GM23248 (cell line): ENCODE measurements around the gene DDR1. TPM values are rescaled to one million over a fixed set of nuclear protein-coding genes. Genes with fewer than 3 reads are reported as not detected.

Experiments
- DNase-seq: peaks from one replicate; pipeline ENCODE4 v3.0.0-alpha.2; 2015
- H2AFZ ChIP-seq: fragments of 200-600 bp; sonication (generic); 2 replicates; pipeline ENCODE4 v1.6.1; 2016; ENCODE audit warnings: antibody characterized with exemption
- H3F3A ChIP-seq: fragments of 200-600 bp; sonication (generic); 2 replicates; pipeline ENCODE4 v1.6.1; 2016; ENCODE audit warnings: mild to moderate bottlenecking, antibody characterized with exemption, mixed run types; ENCODE audit not compliant: insufficient read depth
- H3K27ac ChIP-seq: fragments of 200-600 bp; sonication (generic); 2 replicates; pipeline ENCODE4 v1.5.1; 2016; ENCODE audit warnings: mild to moderate bottlenecking
- H3K27me3 ChIP-seq: fragments of 200-600 bp; sonication (generic); replicated peaks from 2 replicates; pipeline ENCODE4 v1.6.1; 2016; ENCODE audit warnings: mild to moderate bottlenecking; ENCODE audit not compliant: insufficient read depth
- H3K36me3 ChIP-seq: fragments of 200-600 bp; sonication (generic); 2 replicates; pipeline ENCODE4 v1.6.1; 2016; ENCODE audit warnings: low read depth, mild to moderate bottlenecking
- H3K4me1 ChIP-seq: fragments of 200-600 bp; sonication (generic); 2 replicates; pipeline ENCODE4 v1.6.1; 2016; ENCODE audit warnings: mild to moderate bottlenecking; ENCODE audit not compliant: insufficient read depth
- H3K4me2 ChIP-seq: fragments of 200-600 bp; sonication (generic); one replicate; pipeline ENCODE4 v1.6.1; 2016; ENCODE audit warnings: mild to moderate bottlenecking; ENCODE audit not compliant: unreplicated experiment
- H3K4me3 ChIP-seq: fragments of 200-600 bp; sonication (generic); 2 replicates; pipeline ENCODE4 v1.5.1; 2016; ENCODE audit warnings: mild to moderate bottlenecking
- H3K79me2 ChIP-seq: fragments of 200-600 bp; sonication (generic); 2 replicates; pipeline ENCODE4 v1.6.1; 2016; ENCODE audit warnings: mild to moderate bottlenecking; ENCODE audit not compliant: insufficient read depth
- H3K9ac ChIP-seq: fragments of 200-600 bp; sonication (generic); 2 replicates; pipeline ENCODE4 v1.6.1; 2016; ENCODE audit warnings: mild to moderate bottlenecking
- H3K9me2 ChIP-seq: fragments of 200-600 bp; sonication (generic); 2 replicates; pipeline ENCODE4 v1.6.1; 2016; ENCODE audit warnings: mixed run types, mild to moderate bottlenecking, moderate library complexity; ENCODE audit not compliant: insufficient read depth
- H3K9me3 ChIP-seq: fragments of 200-600 bp; sonication (generic); one replicate; pipeline ENCODE4 v1.6.1; 2017; ENCODE audit warnings: low read depth
- H4K20me1 ChIP-seq: fragments of 200-600 bp; sonication (generic); 2 replicates; pipeline ENCODE4 v1.6.0; 2016; ENCODE audit not compliant: insufficient read depth
- EZH2 ChIP-seq: fragments of 200-600 bp; sonication (generic); IDR thresholded peaks from 2 replicates; pipeline ENCODE4 v1.6.1; 2018; ENCODE audit warnings: antibody characterized with exemption, mild to moderate bottlenecking; ENCODE audit not compliant: insufficient read depth, poor library complexity, severe bottlenecking
- EZH2phosphoT487 ChIP-seq: fragments of 200-600 bp; sonication (generic); IDR thresholded peaks from 2 replicates; pipeline ENCODE4 v1.6.1; 2018; ENCODE audit warnings: antibody characterized with exemption, moderate library complexity, mild to moderate bottlenecking, low read depth; ENCODE audit not compliant: insufficient read depth
- WGBS, 2 experiments: methylation state at CpG; one replicate each; pipeline ENCODE4 v1.1.6; 2015 to 2017; ENCODE audit warnings: low lambda C conversion rate in 2 of 2, low coverage in 1 of 2; ENCODE audit errors: missing lambda C conversion rate in 2 of 2; 5-methylcytosine and 5-hydroxymethylcytosine counted together
- in situ Hi-C: fragments of 300-500 bp; cut with MboI; formaldehyde crosslinking; loops from 2 replicates; pipeline ENCODE4 v1.15.0; 2020
- polyA plus RNA-seq: library from polyadenylated mRNA; unstranded; fragments of >200 nt; fragmentation: Nextera tagmentation; extraction: Ambion mirVana; gene quantifications from 2 replicates; pipeline ENCODE4 v1.2.1, GENCODE V29; 2016
- total RNA-seq: library from RNA; depleted of rRNA; stranded (reverse); fragments of >200 nt; shearing (Covaris generic); gene quantifications from 2 replicates; pipeline ENCODE4 v1.2.3, GENCODE V29; 2014

DDR1 gene
- total and polyA plus RNA-seq, 2 experiments from 2014 or later, result 16.9 to 27.0 TPM

DNA sequence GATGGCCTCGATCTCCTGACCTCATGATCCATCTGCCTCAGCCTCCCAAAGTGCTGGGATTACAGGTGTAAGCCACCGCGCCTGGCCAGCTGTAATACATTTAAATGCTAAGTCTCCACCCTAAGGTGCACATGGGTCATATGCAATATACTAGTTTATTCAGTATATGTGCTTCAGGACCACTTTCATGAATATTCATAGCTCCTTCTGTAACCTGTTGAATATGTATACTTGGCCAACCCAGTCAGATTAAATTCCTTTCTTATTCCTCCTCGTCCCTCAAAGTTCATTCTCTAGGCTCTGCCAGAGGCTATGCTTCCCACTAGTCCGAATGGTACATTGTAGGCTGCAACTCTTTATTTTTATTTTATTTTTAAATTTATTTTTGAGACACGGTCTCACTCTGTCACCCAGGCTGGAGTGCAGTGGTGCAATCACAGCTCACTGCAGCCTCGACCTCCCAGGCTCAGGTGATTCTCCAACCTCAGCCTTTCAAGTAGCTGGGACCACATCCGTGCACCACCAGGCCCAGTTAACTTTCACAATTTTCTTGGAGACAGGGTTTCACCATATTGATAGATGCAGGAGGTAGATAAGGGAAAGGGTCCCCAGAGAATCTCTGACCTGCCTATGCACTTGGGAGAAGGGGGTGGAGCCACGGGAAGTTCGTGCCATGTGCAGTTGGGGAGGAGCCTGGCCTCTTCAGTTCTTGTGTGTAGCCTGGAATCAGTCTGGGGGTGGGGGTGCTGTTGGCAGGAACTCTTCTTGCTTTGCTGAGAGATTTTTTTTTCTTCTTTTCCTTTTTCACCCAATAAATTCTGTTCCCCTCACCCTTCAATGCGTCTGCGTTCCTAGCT lies 41.3 kb upstream of the DDR1 start:
- Histone ChIP-seq H3K36me3 (no peaks in the 10 kb centered on the region), H3K9ac (no peak overlapping the region), H3K27ac (no peak overlapping the region), H3F3A (no peaks in the 10 kb centered on the region), H3K27me3 (no peaks in the 10 kb centered on the region), H4K20me1 (no peaks in the 10 kb centered on the region), H3K79me2 (no peaks in the 10 kb centered on the region), H3K4me2 (no peak overlapping the region), H3K4me1 (peaks cover 13% of the 10 kb centered on the region), H3K9me2 (no peaks in the 10 kb centered on the region), H2AFZ (no peak overlapping the region), H3K4me3 (no peak overlapping the region), H3K9me3 (no peaks in the 10 kb centered on the region)
- no peak for DNase-seq
- WGBS, 2 experiments, result 76 to 77% methylated on average over 12 of the region's 12 CpGs
- in situ Hi-C loops, result no loop called here
- TF ChIP-seq EZH2 (no peak), EZH2phosphoT487 (no peak)

DNA sequence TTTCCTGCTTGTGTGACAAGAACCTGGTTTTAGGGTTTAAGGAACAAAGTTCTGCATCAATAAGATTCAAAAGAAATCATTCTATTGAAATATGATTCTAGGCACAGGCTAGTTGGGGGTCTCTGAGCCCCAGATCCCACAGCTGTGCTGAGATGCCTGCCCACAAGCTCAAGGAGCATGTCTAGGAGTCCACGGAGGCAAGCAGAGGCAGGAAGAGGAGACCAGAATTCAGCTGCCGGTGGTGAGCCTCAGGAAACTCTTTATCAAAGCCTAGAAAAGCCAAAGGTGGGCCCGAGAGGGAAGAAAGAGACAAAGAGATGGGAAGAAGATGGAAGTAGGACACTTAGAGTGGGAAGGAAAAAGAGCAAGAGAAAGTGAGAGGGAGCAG lies 40.7 kb upstream of the DDR1 start:
- no peak overlapping the region for H3K9ac ChIP-seq
- in situ Hi-C loops, result no loop called here
- H3K79me2 ChIP-seq, result no peaks in the 10 kb centered on the region
- H3F3A ChIP-seq, result no peaks in the 10 kb centered on the region
- no peaks in the 10 kb centered on the region for H3K36me3 ChIP-seq
- H3K9me2 ChIP-seq, result no peaks in the 10 kb centered on the region
- peaks cover 13% of the 10 kb centered on the region for H3K4me1 ChIP-seq
- H3K27ac ChIP-seq, result no peak overlapping the region
- H3K4me3 ChIP-seq, result no peak overlapping the region
- H3K4me2 ChIP-seq, result peak overlapping the region; percentile 65
- H3K27me3 ChIP-seq, result no peaks in the 10 kb centered on the region
- H2AFZ ChIP-seq, result peak overlapping the region; percentile 65
- 45 to 74% methylated on average over 3 of the region's 3 CpGs for WGBS, 2 experiments
- no peak for DNase-seq
- TF ChIP-seq EZH2phosphoT487 (no peak), EZH2 (no peak)
- H4K20me1 ChIP-seq, result no peaks in the 10 kb centered on the region
- H3K9me3 ChIP-seq, result no peaks in the 10 kb centered on the region

DNA sequence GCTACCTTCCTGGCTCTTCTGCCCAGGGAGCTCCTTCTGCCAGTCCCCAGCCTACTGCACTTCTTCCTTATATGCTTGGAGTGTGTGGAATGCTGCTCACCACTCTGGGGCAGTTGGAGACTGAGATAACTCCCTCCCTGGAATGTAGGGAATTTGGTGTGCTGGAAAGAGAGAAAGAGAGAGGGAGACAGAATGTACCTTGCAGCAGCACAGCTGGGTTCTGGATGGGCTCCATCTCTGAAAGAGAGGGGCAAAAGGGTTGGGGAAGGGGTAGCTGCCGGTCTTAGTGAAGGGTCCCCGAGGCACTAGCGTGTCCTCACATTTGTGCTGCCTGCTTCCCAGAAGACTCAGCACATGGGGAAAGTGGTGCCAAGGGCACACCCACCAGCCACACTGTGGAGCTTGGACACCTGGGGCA lies 40.2 kb upstream of the DDR1 start:
- WGBS, 2 experiments, result 62 to 75% methylated on average over 2 to 3 of the region's 3 CpGs
- peak overlapping the region; percentile 65 for H3K4me2 ChIP-seq
- H4K20me1 ChIP-seq, result no peaks in the 10 kb centered on the region
- no peaks in the 10 kb centered on the region for H3K9me3 ChIP-seq
- no peak for TF ChIP-seq EZH2
- no peak for TF ChIP-seq EZH2phosphoT487
- H3K4me3 ChIP-seq, result no peak overlapping the region
- in situ Hi-C loops, result no loop called here
- no peaks in the 10 kb centered on the region for H3K79me2 ChIP-seq
- DNase-seq, result peak; percentile 53
- no peak overlapping the region for H3K9ac ChIP-seq
- H3K9me2 ChIP-seq, result no peaks in the 10 kb centered on the region
- H3K36me3 ChIP-seq, result no peaks in the 10 kb centered on the region
- H3K4me1 ChIP-seq, result peaks cover 13% of the 10 kb centered on the region
- H2AFZ ChIP-seq, result peak overlapping the region; percentile 65
- no peak overlapping the region for H3K27ac ChIP-seq
- H3K27me3 ChIP-seq, result no peaks in the 10 kb centered on the region
- H3F3A ChIP-seq, result peaks cover 1% of the 10 kb centered on the region; the same call in 1 of the 2 replicates

DNA sequence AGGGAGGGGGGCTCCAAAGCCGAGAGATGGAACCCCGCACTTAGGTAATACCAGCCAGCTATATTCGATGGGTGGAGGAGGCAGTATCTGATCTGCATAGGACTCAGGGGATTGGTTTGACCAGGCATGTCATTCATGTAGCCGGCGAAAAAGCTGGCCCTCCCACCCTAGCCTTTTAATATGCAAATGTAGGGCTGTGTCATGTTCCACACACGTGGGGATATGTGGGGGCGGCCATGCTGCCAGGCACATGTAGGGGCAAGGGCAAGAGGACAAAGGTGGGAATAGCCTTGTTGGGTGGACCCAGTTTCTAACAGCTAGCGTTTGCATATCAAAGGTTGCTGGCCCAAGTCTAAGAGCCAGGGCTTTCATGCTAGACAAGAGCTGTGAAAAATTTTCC lies 39.1 kb upstream of the DDR1 start:
- Histone ChIP-seq H3K9me2 (no peaks in the 10 kb centered on the region), H3K4me1 (peaks cover 13% of the 10 kb centered on the region), H2AFZ (no peak overlapping the region), H3K27me3 (no peaks in the 10 kb centered on the region), H3K9ac (no peak overlapping the region), H3K79me2 (no peaks in the 10 kb centered on the region), H3K27ac (no peak overlapping the region), H3K36me3 (no peaks in the 10 kb centered on the region), H3K4me2 (no peak overlapping the region), H3F3A (peaks cover 11% of the 10 kb centered on the region; the same call in 1 of the 2 replicates), H4K20me1 (no peaks in the 10 kb centered on the region), H3K9me3 (no peaks in the 10 kb centered on the region), H3K4me3 (no peak overlapping the region)
- DNase-seq, result no peak
- WGBS, 2 experiments, result 76 to 78% methylated on average over 8 of the region's 8 CpGs
- in situ Hi-C loops, result no loop called here
- TF ChIP-seq EZH2 (no peak), EZH2phosphoT487 (no peak)
